GM06990 (cell line): ENCODE results near the gene PRDM2.

Source experiments
- DNase-seq: peaks from one replicate; pipeline ENCODE4 v3.0.0-alpha.2; 2011; ENCODE audit not compliant: insufficient read length; ENCODE audit errors: extremely low read depth
- H3K27me3 ChIP-seq: replicated peaks from 2 replicates; pipeline ENCODE4 v1.6.0; 2011; ENCODE audit warnings: low read length; ENCODE audit not compliant: control insufficient read depth, insufficient read depth
- H3K36me3 ChIP-seq: 2 replicates; pipeline ENCODE4 v1.5.1; 2011; ENCODE audit warnings: low read length; ENCODE audit not compliant: control insufficient read depth, insufficient read depth
- H3K4me3 ChIP-seq: replicated peaks from 2 replicates; pipeline ENCODE4 v1.5.1; 2011; ENCODE audit warnings: low read depth, mild to moderate bottlenecking, control low read depth, low read length
- TF ChIP-seq, protein P1 (sequence below): IDR thresholded peaks from 2 replicates; pipeline ENCODE4 v1.5.1; 2011; ENCODE audit warnings: low read length, control low read depth, mild to moderate bottlenecking, inconsistent platforms; ENCODE audit not compliant: insufficient read depth, poor library complexity, severe bottlenecking

PRDM2 gene

GRCh38 chr1:13694886-13695684 lies 4.9 kb upstream of the PRDM2 start:
- no peak for DNase-seq
- TF ChIP-seq, protein P1, sequence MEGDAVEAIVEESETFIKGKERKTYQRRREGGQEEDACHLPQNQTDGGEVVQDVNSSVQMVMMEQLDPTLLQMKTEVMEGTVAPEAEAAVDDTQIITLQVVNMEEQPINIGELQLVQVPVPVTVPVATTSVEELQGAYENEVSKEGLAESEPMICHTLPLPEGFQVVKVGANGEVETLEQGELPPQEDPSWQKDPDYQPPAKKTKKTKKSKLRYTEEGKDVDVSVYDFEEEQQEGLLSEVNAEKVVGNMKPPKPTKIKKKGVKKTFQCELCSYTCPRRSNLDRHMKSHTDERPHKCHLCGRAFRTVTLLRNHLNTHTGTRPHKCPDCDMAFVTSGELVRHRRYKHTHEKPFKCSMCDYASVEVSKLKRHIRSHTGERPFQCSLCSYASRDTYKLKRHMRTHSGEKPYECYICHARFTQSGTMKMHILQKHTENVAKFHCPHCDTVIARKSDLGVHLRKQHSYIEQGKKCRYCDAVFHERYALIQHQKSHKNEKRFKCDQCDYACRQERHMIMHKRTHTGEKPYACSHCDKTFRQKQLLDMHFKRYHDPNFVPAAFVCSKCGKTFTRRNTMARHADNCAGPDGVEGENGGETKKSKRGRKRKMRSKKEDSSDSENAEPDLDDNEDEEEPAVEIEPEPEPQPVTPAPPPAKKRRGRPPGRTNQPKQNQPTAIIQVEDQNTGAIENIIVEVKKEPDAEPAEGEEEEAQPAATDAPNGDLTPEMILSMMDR: no peak

GRCh38 chr1:13697738-13698137 lies 2.2 kb upstream of the PRDM2 start:
- Histone ChIP-seq H3K36me3 (no peaks in the 10 kb centered on the region), H3K27me3 (no peaks in the 10 kb centered on the region), H3K4me3 (no peak overlapping the region)
- TF ChIP-seq, protein P1: no peak
- no peak for DNase-seq

More at GRCh38 chr1:13694886-13695684, 4.9 kb upstream of the PRDM2 start:
- H3K27me3 ChIP-seq: no peaks in the 10 kb centered on the region
- no peak overlapping the region for H3K4me3 ChIP-seq
- H3K36me3 ChIP-seq: no peaks in the 10 kb centered on the region

- DNase-seq: peak; percentile 43
- TF ChIP-seq, protein P1: no peak
Measured at GRCh38 chr1:13699510-13699909, 478 bp upstream of the PRDM2 start.

DNA sequence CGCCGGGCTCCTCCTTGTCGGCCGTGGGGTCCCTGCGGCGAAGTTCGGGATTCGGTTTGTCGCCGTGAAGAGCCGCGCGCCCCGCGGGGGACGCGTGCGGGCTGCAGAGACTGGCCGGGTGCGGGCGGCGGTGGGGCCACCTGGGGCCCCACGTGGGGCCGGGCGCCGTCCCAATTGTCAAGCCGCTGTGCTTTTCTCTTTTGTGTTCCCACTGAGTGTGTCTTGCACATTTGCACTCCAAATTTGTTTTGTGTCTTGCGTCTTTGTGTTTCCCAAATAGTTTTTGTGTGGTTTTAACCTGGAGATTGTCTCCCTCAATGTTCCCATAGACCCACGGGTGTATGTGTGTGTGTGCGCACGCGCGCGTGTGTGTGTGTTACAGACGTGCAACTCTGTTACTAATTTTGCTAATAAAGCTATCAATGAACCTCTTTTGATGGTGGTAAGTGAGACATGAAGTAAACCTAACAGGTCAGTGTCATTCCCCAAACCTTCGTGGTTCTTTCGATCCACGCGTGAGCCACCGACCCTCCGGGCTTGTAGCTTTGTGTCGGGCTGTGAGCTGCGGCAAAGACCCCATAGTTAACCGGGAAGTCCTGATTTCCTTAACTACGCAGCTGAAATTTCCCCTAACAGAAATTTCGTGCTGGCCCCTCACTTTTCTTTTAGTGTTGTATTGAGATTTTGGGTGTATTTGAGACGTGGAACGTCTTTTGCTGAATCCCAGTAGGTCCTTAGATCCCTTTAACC lies 708 bp downstream of the PRDM2 start:
- DNase-seq: peak; percentile 78
- Histone ChIP-seq H3K36me3 (no peaks in the 10 kb centered on the region), H3K4me3 (peak overlapping the region; percentile 71), H3K27me3 (no peaks in the 10 kb centered on the region)
- TF ChIP-seq, protein P1: no peak

More at GRCh38 chr1:13699510-13699909, 478 bp upstream of the PRDM2 start:
- Histone ChIP-seq H3K36me3 (no peaks in the 10 kb centered on the region), H3K27me3 (no peaks in the 10 kb centered on the region), H3K4me3 (peak overlapping the region; percentile 71)

- no peaks in the 10 kb centered on the region for H3K27me3 ChIP-seq
- no peaks in the 10 kb centered on the region for H3K36me3 ChIP-seq
- peak; percentile 55 for DNase-seq
- TF ChIP-seq, protein P1: no peak
- H3K4me3 ChIP-seq: peak overlapping the region; percentile 71
Measured at GRCh38 chr1:13701271-13701640, 1.3 kb downstream of the PRDM2 start.
